Measurements from ENCODE around the gene PDIK1L.

DNA sequence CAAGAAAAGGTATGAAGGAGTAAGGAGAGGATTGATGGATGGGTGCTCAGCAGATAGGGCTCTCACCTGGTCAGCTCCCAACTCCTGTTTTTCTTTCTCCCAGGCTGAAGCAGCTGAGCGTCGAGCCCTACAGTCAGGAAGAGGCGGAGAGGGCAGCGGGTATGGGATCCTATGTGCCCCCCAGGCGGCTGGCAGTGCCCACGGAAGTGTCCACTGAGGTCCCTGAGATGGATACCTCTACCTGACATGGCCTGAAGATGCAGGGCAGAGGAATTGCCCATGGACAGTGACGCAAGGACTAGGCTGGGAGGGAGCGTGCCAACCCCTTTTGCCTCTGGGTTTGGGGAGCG is 58.8 kb downstream of the PDIK1L start:
- TF ChIP-seq ZBTB21 (tag by site-specific recombination; IDR thresholded peaks at IDR 0.05) = no peak
- TF ChIP-seq ZNF221 (tag by site-specific recombination; IDR thresholded peaks at IDR 0.05; ENCODE audit: borderline replicate concordance) = no peak
- TF ChIP-seq, protein P1, sequence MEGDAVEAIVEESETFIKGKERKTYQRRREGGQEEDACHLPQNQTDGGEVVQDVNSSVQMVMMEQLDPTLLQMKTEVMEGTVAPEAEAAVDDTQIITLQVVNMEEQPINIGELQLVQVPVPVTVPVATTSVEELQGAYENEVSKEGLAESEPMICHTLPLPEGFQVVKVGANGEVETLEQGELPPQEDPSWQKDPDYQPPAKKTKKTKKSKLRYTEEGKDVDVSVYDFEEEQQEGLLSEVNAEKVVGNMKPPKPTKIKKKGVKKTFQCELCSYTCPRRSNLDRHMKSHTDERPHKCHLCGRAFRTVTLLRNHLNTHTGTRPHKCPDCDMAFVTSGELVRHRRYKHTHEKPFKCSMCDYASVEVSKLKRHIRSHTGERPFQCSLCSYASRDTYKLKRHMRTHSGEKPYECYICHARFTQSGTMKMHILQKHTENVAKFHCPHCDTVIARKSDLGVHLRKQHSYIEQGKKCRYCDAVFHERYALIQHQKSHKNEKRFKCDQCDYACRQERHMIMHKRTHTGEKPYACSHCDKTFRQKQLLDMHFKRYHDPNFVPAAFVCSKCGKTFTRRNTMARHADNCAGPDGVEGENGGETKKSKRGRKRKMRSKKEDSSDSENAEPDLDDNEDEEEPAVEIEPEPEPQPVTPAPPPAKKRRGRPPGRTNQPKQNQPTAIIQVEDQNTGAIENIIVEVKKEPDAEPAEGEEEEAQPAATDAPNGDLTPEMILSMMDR (tag by site-specific recombination; IDR thresholded peaks at IDR 0.05) = no peak
- no peak for TF ChIP-seq ZNF792 (tag by site-specific recombination; IDR thresholded peaks at IDR 0.05)
- no peak for TF ChIP-seq PRDM1 (tag by site-specific recombination; IDR thresholded peaks at IDR 0.05)
- no peak for TF ChIP-seq ZNF138 (tag by site-specific recombination; IDR thresholded peaks at IDR 0.05; ENCODE audit: borderline replicate concordance)
- TF ChIP-seq, protein P2, sequence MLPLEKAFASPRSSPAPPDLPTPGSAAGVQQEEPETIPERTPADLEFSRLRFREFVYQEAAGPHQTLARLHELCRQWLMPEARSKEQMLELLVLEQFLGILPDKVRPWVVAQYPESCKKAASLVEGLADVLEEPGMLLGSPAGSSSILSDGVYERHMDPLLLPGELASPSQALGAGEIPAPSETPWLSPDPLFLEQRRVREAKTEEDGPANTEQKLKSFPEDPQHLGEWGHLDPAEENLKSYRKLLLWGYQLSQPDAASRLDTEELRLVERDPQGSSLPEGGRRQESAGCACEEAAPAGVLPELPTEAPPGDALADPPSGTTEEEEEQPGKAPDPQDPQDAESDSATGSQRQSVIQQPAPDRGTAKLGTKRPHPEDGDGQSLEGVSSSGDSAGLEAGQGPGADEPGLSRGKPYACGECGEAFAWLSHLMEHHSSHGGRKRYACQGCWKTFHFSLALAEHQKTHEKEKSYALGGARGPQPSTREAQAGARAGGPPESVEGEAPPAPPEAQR (tag by site-specific recombination; IDR thresholded peaks at IDR 0.05) = no peak
- TF ChIP-seq ZNF114 (tag by site-specific recombination; IDR thresholded peaks at IDR 0.05) = no peak
- TF ChIP-seq ZNF155 (tag by site-specific recombination; IDR thresholded peaks at IDR 0.05) = no peak
- TF ChIP-seq, protein P3, sequence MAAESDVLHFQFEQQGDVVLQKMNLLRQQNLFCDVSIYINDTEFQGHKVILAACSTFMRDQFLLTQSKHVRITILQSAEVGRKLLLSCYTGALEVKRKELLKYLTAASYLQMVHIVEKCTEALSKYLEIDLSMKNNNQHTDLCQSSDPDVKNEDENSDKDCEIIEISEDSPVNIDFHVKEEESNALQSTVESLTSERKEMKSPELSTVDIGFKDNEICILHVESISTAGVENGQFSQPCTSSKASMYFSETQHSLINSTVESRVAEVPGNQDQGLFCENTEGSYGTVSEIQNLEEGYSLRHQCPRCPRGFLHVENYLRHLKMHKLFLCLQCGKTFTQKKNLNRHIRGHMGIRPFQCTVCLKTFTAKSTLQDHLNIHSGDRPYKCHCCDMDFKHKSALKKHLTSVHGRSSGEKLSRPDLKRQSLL (tag by site-specific recombination; IDR thresholded peaks at IDR 0.05) = no peak
- TF ChIP-seq HOXD13 (CRISPR knock-in tag; IDR thresholded peaks at IDR 0.05; ENCODE audit: borderline replicate concordance) = no peak
- no peak for TF ChIP-seq ZBTB49 (tag by site-specific recombination; IDR thresholded peaks at IDR 0.05; ENCODE audit: low read depth)
- no peak for TF ChIP-seq ZNF121 (tag by site-specific recombination; IDR thresholded peaks at IDR 0.05)
- TF ChIP-seq ZNF548 (tag by site-specific recombination; IDR thresholded peaks at IDR 0.05) = no peak

All from HEK293 (cell line).